Heart left ventricle (tissue), 13 donors: ENCODE results near the gene KLHL29.

Experiments used
- CTCF ChIP-seq, 12 donors: fragments of 200-600 bp; sonication (generic) in 4 of 12; IDR thresholded peaks; one replicate each; pipeline versions ENCODE4 v1.5.0 to v1.8.0; 2018 to 2022; ENCODE audit warnings: antibody characterized with exemption in 12 of 12, mild to moderate bottlenecking in 5 of 12
- POLR2A ChIP-seq, 2 donors: fragments of 450-650 bp; IDR thresholded peaks; one replicate each; pipeline ENCODE4 v1.6.1; 2017; ENCODE audit warnings: antibody characterized with exemption in 2 of 2, mild to moderate bottlenecking in 2 of 2, moderate library complexity in 2 of 2
- donor health status: ischemic (EF 13 %, LVEDD 7.1; RV severe dilation, severe dysfunction).
- donor health status: DM: no; HTN: yes; CAD: no.
- donor health status: DM: no; HTN: no; CAD: no.
- donor health status: ischemic (EF 25% LVEDD 6.9; RV normal size, moderate dysfunction).
- donor health status: ischemic (EF 25% LVEDD 5.7; RV mildly dilated, moderate dysfunction).
- donor health status: ischemic (EF 35%, LVEDD 5.7; RV mildly dilated, moderate dysfunction).
- donor health status: nonischemic (EF 11% LVEDD 7.7; RV severe dilation, severe dysfunction).
- donor health status: DM: yes; HTN: yes; CAD: no.
- donor health status: PGD.
- donor health status: ischemic (EF 29% LVEDD 5.4; RV normal size, mild dysfunction).
- donor health status: nonischemic (EF 23%, LVEDD 6.1; RV moderate dilation, normal function).

- TF ChIP-seq CTCF (IDR thresholded peaks at IDR 0.05) (no peak), POLR2A (IDR thresholded peaks at IDR 0.05) (no peak)
Measured at GRCh38 chr2:23485841-23486683, 101.1 kb downstream of the KLHL29 start.
